Urothelium cell line (cell line): ENCODE results near the gene DSG2.
"Not testable (repeated sequence)": the region's sequence is repeated elsewhere in the genome, so short reads cannot be mapped to it uniquely, and the experiment has no call there.

ENCODE experiments used
- DNase-seq: peaks from one replicate; pipeline ENCODE4 v3.0.0; 2011; ENCODE audit warnings: low spot score, mixed read lengths
- FAIRE-seq: peaks from 2 replicates; lab custom pipeline; 2011; peaks lifted over from hg19 to GRCh38; lab: Jason Lieb, UNC

Gene DSG2

GRCh38 chr18:31498574-31499524 lies 872 bp downstream of the DSG2 start:
- FAIRE-seq: no peak
- no peak for DNase-seq

DNA sequence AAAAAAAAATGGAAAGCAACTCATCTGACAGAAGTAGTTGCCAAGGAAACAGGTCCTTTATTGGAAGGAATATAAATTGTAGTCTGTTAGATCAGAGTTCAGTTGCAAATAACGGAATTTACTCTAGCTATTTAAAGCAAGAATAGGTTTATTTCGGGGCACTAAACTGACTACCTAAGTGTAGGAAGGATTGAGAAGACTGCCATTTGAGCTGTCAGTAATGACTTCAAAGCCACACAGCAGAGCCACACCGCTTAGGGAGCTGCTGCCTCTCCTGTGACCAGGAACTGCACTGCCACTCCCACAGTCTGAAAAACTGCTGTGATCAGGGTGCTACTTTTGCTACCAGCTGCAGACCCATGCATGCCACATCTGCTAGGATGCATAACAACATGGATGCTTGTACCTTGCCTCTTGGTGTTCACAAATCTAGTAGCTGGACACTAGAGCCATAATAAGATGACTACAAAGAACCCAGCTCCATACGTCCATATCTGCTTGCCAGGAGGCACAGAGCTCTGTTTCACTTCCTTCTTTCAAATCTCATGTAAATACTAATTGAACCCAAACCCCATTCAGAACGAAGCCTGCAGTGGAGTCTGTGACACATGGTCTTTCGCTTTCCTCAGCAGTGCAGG lies 2.2 kb downstream of the DSG2 start:
- no peak for DNase-seq
- no peak for FAIRE-seq

DNA sequence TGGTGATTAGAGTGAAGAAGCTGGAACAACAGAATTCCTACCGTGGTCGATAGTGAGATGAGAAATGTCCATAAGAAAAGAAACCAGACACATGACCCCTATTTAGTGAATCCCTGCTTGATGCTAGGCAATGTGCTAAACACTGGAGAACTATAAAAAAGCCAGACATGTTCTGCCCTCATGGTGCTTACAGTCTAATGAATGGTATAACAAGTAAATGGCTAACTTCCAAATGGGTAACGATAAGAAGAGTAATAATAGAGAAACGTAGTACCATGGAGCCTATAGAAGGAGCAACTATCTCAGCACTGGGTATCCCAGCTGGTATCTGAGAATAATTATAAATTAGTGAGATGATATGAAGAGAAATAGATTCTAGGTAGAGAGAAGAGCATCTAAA lies 5.0 kb downstream of the DSG2 start:
- DNase-seq: no peak
- no peak for FAIRE-seq

GRCh38 chr18:31504455-31505147 lies 6.6 kb downstream of the DSG2 start:
- FAIRE-seq: no peak
- DNase-seq: no peak

DNA sequence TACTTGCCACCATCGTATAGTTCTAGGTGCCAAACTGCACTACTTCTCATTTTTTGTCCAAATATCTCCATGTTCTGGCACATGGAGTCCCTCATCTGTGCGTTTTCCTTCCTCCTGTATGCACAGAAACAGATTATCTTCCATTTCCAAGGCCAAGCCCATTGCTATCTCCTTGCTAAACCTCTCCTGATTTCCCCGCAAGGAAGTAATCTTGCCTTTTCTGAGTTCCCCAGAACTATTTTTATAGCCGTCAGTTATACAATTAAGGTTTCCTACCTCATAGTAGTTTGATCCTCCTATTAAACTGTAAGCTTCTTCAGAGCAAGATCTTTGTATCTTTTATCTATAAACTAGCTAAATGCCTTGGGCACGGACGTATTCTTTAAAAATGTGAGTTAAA lies 7.2 kb downstream of the DSG2 start:
- no peak for FAIRE-seq

GRCh38 chr18:31506024-31506742 lies 8.2 kb downstream of the DSG2 start:
- FAIRE-seq (no peak), DNase-seq (no peak)

More for the DNA sequence above, 7.2 kb downstream of the DSG2 start:
- DNase-seq: no peak

GRCh38 chr18:31507124-31507523 lies 9.1 kb downstream of the DSG2 start:
- FAIRE-seq, DNase-seq: not testable (repeated sequence)

DNA sequence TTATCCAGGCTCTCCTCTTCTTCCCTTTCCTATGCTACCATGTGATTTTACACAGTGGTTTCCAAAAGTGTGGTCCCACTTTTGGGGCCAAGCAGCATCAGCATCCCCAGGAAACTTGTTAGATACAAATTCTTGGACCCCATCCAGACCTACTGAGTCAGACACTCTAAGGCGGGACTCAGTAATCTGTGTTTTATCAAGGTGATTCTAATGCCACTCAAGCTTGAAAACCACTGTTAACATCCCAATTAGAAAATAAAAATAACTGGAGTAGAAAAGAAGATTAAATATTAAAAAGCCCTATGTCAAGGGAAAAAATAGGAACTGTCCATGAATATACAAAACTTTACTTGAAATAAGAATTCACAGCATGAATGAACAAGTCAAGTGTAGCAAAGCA lies 10.8 kb downstream of the DSG2 start:
- FAIRE-seq (no peak), DNase-seq (no peak)

GRCh38 chr18:31509571-31509970 lies 11.6 kb downstream of the DSG2 start:
- DNase-seq (no peak), FAIRE-seq (no peak)

DNA sequence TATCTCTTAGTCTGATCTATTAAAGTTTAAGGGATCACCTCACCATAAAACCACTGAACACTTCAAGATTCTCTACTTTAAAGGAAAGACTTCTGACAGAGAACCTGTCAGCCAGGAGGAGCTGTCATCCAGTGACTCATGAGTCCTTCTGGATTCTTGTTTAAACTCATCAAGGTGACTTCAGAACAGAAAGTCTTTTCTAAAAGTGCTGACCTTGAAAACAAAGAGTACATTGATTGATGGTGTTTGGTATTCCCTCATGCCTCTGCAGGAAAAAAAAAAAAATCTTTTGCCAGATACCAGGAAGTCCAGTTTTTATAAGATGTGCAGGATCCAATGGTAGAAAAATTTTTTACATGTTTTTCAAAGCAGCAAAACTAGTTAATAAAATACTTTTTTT lies 12.3 kb downstream of the DSG2 start:
- FAIRE-seq (no peak), DNase-seq (peak; percentile 16)

DNA sequence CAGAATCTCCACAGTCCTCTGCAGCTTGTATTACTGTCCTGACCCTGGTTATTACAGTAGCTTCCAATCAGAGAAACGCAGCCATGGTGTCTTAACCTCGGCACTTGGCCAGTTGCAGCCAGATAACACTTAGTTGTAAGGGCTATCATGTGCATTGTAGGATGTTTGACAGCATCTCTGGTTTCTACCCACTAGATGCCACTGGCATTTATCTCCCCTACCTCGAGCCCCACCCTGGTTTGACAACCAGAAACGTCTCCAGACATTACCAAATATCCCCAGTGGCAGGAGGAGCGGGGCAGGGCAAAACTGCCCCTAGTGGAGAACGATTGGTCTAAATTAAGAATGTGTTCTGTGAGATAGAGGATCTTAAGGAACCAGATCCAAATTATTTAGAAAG lies 13.1 kb downstream of the DSG2 start:
- DNase-seq (no peak), FAIRE-seq (no peak)

- DNase-seq (peak; percentile 54), FAIRE-seq (no peak)
Observed at GRCh38 chr18:31512203-31512764, 14.3 kb downstream of the DSG2 start.

GRCh38 chr18:31513189-31513935 lies 15.4 kb downstream of the DSG2 start:
- FAIRE-seq (no peak), DNase-seq (peak; percentile 36)

DNA sequence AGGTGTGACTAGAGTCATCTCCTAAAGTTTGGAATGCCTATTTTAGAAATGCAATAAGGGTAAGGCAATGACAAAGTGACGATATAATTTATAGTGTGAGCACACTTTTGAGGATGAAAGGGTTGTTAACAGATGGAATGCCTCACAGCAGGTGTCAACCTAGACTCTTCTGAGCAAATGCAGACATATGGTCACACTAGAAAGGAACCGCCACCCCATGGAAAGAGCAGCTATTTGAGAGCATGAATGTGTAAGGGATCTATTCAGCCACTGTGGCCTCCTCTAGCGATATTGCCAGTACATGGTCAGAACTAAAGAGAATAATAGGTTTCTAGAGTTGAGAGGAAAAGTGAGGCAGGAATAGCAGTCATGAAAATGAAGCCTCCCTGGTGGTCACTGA lies 18.5 kb downstream of the DSG2 start:
- no peak for DNase-seq

GRCh38 chr18:31526374-31526773 lies 28.4 kb downstream of the DSG2 start:
- no peak for FAIRE-seq
- DNase-seq: no peak

More for the DNA sequence above, 18.5 kb downstream of the DSG2 start:
- no peak for FAIRE-seq

GRCh38 chr18:31533236-31533635 lies 35.3 kb downstream of the DSG2 start:
- no peak for FAIRE-seq
- DNase-seq: no peak

DNA sequence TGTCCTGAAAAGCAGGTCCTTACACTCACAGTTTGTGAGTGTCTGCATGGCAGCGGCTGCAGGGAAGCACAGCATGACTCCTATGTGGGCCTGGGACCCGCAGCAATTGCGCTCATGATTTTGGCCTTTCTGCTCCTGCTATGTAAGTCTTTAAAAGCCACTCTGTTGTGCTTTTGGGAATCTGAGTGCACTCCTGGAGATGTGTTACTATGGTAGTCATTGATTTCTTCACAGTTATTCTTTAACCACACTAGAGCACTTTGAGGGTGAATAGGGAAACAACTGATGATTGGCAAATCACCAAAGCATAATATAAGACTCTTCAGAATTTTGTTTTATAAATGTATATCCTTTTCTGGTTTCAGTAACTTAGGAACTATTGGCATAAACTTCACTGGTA lies 40.9 kb downstream of the DSG2 start:
- FAIRE-seq (no peak), DNase-seq (no peak)

- FAIRE-seq (no peak), DNase-seq (no peak)
Observed at GRCh38 chr18:31546476-31546875, 48.5 kb downstream of the DSG2 start.

DNA sequence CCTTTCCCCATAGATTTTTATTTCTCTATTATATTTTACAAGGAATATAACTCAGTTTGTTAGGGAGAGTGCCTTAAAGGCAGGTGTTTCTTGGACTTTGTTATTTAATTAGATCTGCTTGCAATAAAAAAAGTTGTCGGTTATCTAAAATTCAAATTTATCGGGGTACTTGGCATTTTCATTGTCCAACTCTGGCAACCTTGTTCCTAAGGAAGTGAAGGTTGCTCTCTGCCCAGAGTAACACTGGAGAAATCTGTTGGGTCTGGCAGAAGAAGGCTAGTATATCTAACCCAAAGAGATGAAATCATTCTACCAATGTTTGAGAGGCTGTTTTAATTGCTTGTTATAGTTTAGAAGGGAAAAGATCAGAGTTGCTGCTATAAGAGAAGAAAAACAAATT lies 50.9 kb downstream of the DSG2 start:
- DNase-seq (no peak), FAIRE-seq (no peak)

DNA sequence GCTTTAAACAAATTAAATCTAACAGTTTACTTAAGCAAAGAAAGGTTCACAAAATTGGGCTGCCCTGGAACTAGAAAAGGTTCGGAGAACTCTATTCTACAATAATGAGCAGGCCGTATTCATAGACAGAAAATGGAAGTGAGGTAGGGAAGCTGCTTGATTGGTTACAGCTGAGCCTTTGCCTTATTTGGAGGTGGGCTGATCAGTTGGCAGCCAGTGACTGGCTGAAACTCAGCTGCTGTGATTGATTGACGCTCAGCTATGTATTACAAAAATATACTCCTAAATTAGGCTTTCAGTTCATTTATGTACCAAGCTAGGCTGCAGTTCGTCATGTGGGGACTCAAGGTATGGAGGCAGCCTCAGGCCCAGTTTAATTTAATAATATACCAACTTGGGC lies 51.4 kb downstream of the DSG2 start:
- FAIRE-seq (no peak), DNase-seq (no peak)
